SU-DHL-6 (cell line): ENCODE results near the gene GMDS.

Experiments
- H2AFZ ChIP-seq: fragments of 200-600 bp; sonication (generic); 2 replicates; pipeline ENCODE4 v1.6.1; 2014; ENCODE audit warnings: low read depth, mild to moderate bottlenecking, moderate library complexity, mixed read lengths, antibody characterized with exemption, low read length; ENCODE audit not compliant: severe bottlenecking
- H3F3A ChIP-seq: fragments of 200-600 bp; shearing (Covaris generic); 2 replicates; pipeline ENCODE4 v1.6.0; 2016; ENCODE audit warnings: antibody characterized with exemption, mild to moderate bottlenecking; ENCODE audit not compliant: insufficient read depth
- H3K27ac ChIP-seq: fragments of 200-600 bp; sonication (generic); 2 replicates; pipeline ENCODE4 v1.5.1; 2016; ENCODE audit warnings: low read depth, mild to moderate bottlenecking, low read length, moderate library complexity, mixed read lengths
- H3K27me3 ChIP-seq: fragments of 200-600 bp; sonication (generic), shearing (Covaris generic); 2 replicates; pipeline ENCODE4 v1.6.0; 2014; ENCODE audit warnings: mild to moderate bottlenecking, low read length
- H3K36me3 ChIP-seq: fragments of 200-600 bp; sonication (generic); 2 replicates; pipeline ENCODE4 v1.6.1; 2014; ENCODE audit warnings: mild to moderate bottlenecking, low read length, mixed read lengths
- H3K4me2 ChIP-seq: fragments of 300-600, 200-600 bp; shearing (Covaris generic), sonication (generic); 2 replicates; pipeline ENCODE4 v1.6.0; 2014; ENCODE audit warnings: low read length, low read depth, mild to moderate bottlenecking; ENCODE audit not compliant: poor library complexity, severe bottlenecking
- H3K4me3 ChIP-seq: fragments of 200-600 bp; sonication (generic); 2 replicates; pipeline ENCODE4 v1.5.1; 2014; ENCODE audit warnings: antibody characterized with exemption, low read length, mild to moderate bottlenecking, mixed read lengths; ENCODE audit not compliant: insufficient read depth, poor library complexity, severe bottlenecking
- H3K79me2 ChIP-seq: fragments of 200-600 bp; sonication (generic); 2 replicates; pipeline ENCODE4 v1.6.1; 2014; ENCODE audit warnings: mild to moderate bottlenecking, low read length, moderate library complexity; ENCODE audit not compliant: insufficient read depth
- H3K9ac ChIP-seq: fragments of 200-600 bp; sonication (generic); 2 replicates; pipeline ENCODE4 v1.7.0; 2014; ENCODE audit warnings: mild to moderate bottlenecking, low read length
- H3K9me2 ChIP-seq: fragments of 200-600 bp; sonication (generic); replicated peaks from 2 replicates; pipeline ENCODE4 v1.6.1; 2014; ENCODE audit warnings: low read length; ENCODE audit not compliant: insufficient read depth
- H3K9me3 ChIP-seq: fragments of 200-600 bp; sonication (generic); 2 replicates; pipeline ENCODE4 v1.6.1; 2014; ENCODE audit warnings: low read length, mixed read lengths; ENCODE audit not compliant: insufficient read depth
- H4K20me1 ChIP-seq: fragments of 200-600 bp; sonication (generic); 2 replicates; pipeline ENCODE4 v1.6.1; 2014; ENCODE audit warnings: low read depth, mild to moderate bottlenecking, antibody characterized with exemption, low read length, moderate library complexity, mixed read lengths
- EZH2phosphoT487 ChIP-seq: fragments of 200-600 bp; sonication (generic), shearing (Covaris generic); conservative IDR thresholded peaks from 2 replicates; pipeline ENCODE4 v1.6.1; 2018; ENCODE audit warnings: mild to moderate bottlenecking, antibody characterized with exemption, low read length, moderate library complexity, mixed read lengths
- TF ChIP-seq, protein P1 (sequence below): fragments of 200-600 bp; sonication (generic); IDR thresholded peaks from one replicate; pipeline ENCODE4 v1.5.1; 2017; ENCODE audit warnings: antibody characterized with exemption, mild to moderate bottlenecking, low read length, moderate library complexity; ENCODE audit not compliant: insufficient read depth, poor library complexity, severe bottlenecking

The GMDS gene

DNA sequence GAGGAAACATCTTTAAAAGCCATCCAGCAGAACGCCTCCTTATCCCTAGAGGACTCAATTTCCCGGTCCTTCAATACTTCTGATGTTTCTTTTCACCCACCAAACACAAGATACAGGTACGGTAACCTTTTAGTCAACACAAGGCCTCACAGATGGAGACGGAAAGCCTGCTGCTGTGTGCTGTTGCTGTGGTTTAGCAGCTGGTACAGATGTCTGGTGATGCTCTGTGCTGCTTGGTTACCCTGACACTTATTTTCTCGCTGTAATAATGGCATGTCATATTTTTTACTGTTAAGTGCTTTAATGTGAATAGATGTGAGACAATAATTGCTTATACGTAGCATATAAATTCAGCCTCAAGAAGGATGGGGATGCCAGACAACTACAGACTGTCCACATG is 25.3 kb downstream of the GMDS start:
- no peaks in the 10 kb centered on the region for H3F3A ChIP-seq
- H3K79me2 ChIP-seq: no peaks in the 10 kb centered on the region
- no peaks in the 10 kb centered on the region for H3K9me2 ChIP-seq
- H4K20me1 ChIP-seq: peaks cover 12% of the 10 kb centered on the region; the same call in 1 of the 2 replicates
- no peak overlapping the region for H2AFZ ChIP-seq
- H3K4me3 ChIP-seq: no peak overlapping the region
- H3K9me3 ChIP-seq: no peaks in the 10 kb centered on the region
- H3K36me3 ChIP-seq: no peaks in the 10 kb centered on the region
- TF ChIP-seq EZH2phosphoT487: no peak
- TF ChIP-seq, protein P1, sequence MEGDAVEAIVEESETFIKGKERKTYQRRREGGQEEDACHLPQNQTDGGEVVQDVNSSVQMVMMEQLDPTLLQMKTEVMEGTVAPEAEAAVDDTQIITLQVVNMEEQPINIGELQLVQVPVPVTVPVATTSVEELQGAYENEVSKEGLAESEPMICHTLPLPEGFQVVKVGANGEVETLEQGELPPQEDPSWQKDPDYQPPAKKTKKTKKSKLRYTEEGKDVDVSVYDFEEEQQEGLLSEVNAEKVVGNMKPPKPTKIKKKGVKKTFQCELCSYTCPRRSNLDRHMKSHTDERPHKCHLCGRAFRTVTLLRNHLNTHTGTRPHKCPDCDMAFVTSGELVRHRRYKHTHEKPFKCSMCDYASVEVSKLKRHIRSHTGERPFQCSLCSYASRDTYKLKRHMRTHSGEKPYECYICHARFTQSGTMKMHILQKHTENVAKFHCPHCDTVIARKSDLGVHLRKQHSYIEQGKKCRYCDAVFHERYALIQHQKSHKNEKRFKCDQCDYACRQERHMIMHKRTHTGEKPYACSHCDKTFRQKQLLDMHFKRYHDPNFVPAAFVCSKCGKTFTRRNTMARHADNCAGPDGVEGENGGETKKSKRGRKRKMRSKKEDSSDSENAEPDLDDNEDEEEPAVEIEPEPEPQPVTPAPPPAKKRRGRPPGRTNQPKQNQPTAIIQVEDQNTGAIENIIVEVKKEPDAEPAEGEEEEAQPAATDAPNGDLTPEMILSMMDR: no peak
- H3K27me3 ChIP-seq: no peaks in the 10 kb centered on the region
- H3K4me2 ChIP-seq: no peak overlapping the region
- no peak overlapping the region for H3K27ac ChIP-seq
- H3K9ac ChIP-seq: no peak overlapping the region

DNA sequence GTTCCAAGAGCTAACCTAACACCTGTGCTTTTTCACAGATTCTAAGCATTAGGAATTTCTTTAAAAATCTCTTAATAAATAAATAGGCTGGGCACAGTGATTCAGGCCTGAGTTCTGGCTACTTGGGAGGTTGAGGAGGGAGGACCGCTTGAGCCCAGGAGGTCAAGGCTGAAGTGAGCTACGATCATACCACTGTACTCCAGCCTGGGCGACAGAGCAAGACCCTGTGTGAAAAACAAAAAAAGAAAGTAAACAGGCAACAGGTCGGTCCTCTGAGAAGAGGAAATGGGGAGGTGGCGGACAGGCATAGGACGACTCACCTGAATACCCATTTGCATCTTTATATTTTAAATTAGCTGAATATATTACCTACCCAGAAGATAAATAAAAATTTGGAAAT is 26.5 kb downstream of the GMDS start:
- TF ChIP-seq, protein P1: no peak
- no peak for TF ChIP-seq EZH2phosphoT487
- no peaks in the 10 kb centered on the region for H3K9me2 ChIP-seq
- peaks cover 13% of the 10 kb centered on the region; the same call in 1 of the 2 replicates for H4K20me1 ChIP-seq
- no peaks in the 10 kb centered on the region for H3K79me2 ChIP-seq
- H3K4me2 ChIP-seq: no peak overlapping the region
- H3K27me3 ChIP-seq: no peaks in the 10 kb centered on the region
- H3K4me3 ChIP-seq: no peak overlapping the region
- no peaks in the 10 kb centered on the region for H3K9me3 ChIP-seq
- H3K36me3 ChIP-seq: no peaks in the 10 kb centered on the region
- H2AFZ ChIP-seq: no peak overlapping the region
- no peaks in the 10 kb centered on the region for H3F3A ChIP-seq
- H3K27ac ChIP-seq: no peak overlapping the region
- no peak overlapping the region for H3K9ac ChIP-seq

DNA sequence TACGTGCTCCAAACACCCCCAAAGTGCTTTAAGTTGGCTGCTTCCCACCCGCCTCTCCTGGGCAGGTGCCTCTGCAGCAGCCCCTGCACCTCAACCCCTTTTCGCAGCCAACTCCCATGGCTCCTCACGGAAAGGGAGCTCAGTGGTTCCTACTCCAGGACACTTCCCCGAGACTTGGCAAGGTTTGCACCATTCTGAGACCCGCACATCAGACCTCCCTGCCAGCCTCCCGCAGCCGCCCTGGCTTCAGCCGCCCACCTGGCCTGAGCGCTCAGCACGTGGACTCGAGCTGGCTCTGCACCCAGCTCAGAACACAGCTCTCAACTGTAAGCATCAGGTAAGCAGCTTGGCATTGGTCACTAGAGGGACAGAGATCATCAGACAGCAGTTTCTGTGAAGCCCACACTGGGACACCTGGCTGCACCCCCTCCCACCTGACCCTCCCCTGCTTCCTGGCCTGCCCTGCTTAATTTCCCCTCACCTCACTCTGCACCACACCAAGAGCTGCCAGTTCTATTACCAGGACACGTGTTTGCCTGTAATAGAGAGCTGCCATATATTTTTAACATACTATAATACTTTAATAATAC is 28.5 kb downstream of the GMDS start:
- no peaks in the 10 kb centered on the region for H3K9me2 ChIP-seq
- no peaks in the 10 kb centered on the region for H3K36me3 ChIP-seq
- H3K79me2 ChIP-seq: no peaks in the 10 kb centered on the region
- no peak for TF ChIP-seq EZH2phosphoT487
- TF ChIP-seq, protein P1: no peak
- no peaks in the 10 kb centered on the region for H3K27me3 ChIP-seq
- H3K9me3 ChIP-seq: no peaks in the 10 kb centered on the region
- H4K20me1 ChIP-seq: peaks cover 19% of the 10 kb centered on the region; the same call in 1 of the 2 replicates
- H3K9ac ChIP-seq: no peak overlapping the region
- H3F3A ChIP-seq: no peaks in the 10 kb centered on the region
- H3K4me3 ChIP-seq: no peak overlapping the region
- H2AFZ ChIP-seq: no peak overlapping the region
- H3K27ac ChIP-seq: no peak overlapping the region
- H3K4me2 ChIP-seq: no peak overlapping the region
